H1 (cell line): Measurements from ENCODE around the gene ATP6V0D1. TPM values are rescaled to one million over a fixed set of nuclear protein-coding genes. Genes with fewer than 3 reads are reported as not detected.

Source experiments
- CTCF ChIA-PET: fragments of 300-600 bp; sonication (Branson Sonifier 250); formaldehyde crosslinking; loops from one replicate; lab custom pipeline; 2021; ENCODE audit not compliant: partially characterized antibody; lab: Charles Lee
- POLR2A ChIA-PET: fragments of 300-600 bp; sonication (Branson Sonifier 250); formaldehyde crosslinking; loops from one replicate; lab custom pipeline; 2021; ENCODE audit warnings: inconsistent platforms; ENCODE audit not compliant: partially characterized antibody; lab: Charles Lee
- DNase-seq, 2 experiments: peaks; one replicate each; pipeline versions ENCODE4 v3.0.0 to v3.0.0-alpha.2; 2010 to 2022; ENCODE audit warnings: low spot score in 2 of 2, low read depth in 1 of 2, mixed read lengths in 1 of 2
- FAIRE-seq: peaks from 2 replicates; lab custom pipeline; 2011; peaks lifted over from hg19 to GRCh38; lab: Jason Lieb, UNC
- H2AFZ ChIP-seq: 2 replicates; pipeline ENCODE4 v1.8.1; 2012; ENCODE audit warnings: low read length, inconsistent platforms
- H2AK5ac ChIP-seq: 2 replicates; pipeline ENCODE4 v1.6.1; 2013; ENCODE audit warnings: low read depth, low read length
- H2BK120ac ChIP-seq: replicated peaks from 2 replicates; pipeline ENCODE3; 2013; ENCODE audit warnings: low read depth, low read length, inconsistent platforms
- H2BK12ac ChIP-seq: 2 replicates; pipeline ENCODE4 v1.6.1; 2013; ENCODE audit warnings: low read depth, low read length
- H2BK15ac ChIP-seq: 2 replicates; pipeline ENCODE4 v1.6.1; 2013; ENCODE audit warnings: low read length
- H2BK20ac ChIP-seq: 2 replicates; pipeline ENCODE4 v1.6.1; 2013; ENCODE audit warnings: low read length
- H2BK5ac ChIP-seq: 2 replicates; pipeline ENCODE4 v1.6.1; 2013; ENCODE audit warnings: low read depth, low read length
- H3K14ac ChIP-seq: 2 replicates; pipeline ENCODE4 v1.6.1; 2013; ENCODE audit warnings: inconsistent platforms; ENCODE audit not compliant: insufficient read length
- H3K18ac ChIP-seq: 2 replicates; pipeline ENCODE4 v1.6.1; 2013; ENCODE audit warnings: low read length; ENCODE audit errors: extremely low read depth
- H3K23ac ChIP-seq: 2 replicates; pipeline ENCODE4 v1.6.1; 2013; ENCODE audit warnings: inconsistent platforms; ENCODE audit not compliant: insufficient read length
- H3K23me2 ChIP-seq: 2 replicates; pipeline ENCODE4 v1.6.1; 2013; ENCODE audit warnings: low read depth, low read length
- H3K27ac ChIP-seq: 2 replicates; pipeline ENCODE4 v1.6.1; 2011; ENCODE audit warnings: low read depth, low read length, inconsistent platforms
- H3K27me3 ChIP-seq, 4 experiments: replicated peaks in 1 of 4; 1 replicate in 1 of 4; 2 replicates in 3 of 4; pipeline versions ENCODE4 v1.6.1 to v1.8.1; 2011 to 2013; ENCODE audit warnings: low read length in 3 of 4, mild to moderate bottlenecking in 3 of 4, inconsistent platforms in 2 of 4, mixed read lengths in 2 of 4, moderate library complexity in 1 of 4; ENCODE audit not compliant: control insufficient read depth in 3 of 4, insufficient read depth in 3 of 4; ENCODE audit errors: extremely low read depth in 1 of 4
- H3K36me3 ChIP-seq, 4 experiments: 2 replicates each; pipeline versions ENCODE4 v1.6.1 to v1.8.1; 2011 to 2013; ENCODE audit warnings: mild to moderate bottlenecking in 4 of 4, low read length in 3 of 4, moderate library complexity in 2 of 4, control low read depth in 1 of 4, inconsistent platforms in 1 of 4; ENCODE audit not compliant: insufficient read depth in 4 of 4, control insufficient read depth in 2 of 4
- H3K4ac ChIP-seq: replicated peaks from 2 replicates; pipeline ENCODE3; 2013; ENCODE audit warnings: low read length, low read depth, mixed read lengths, inconsistent platforms; ENCODE audit not compliant: insufficient read length
- H3K4me1 ChIP-seq, 4 experiments: replicated peaks in 1 of 4; 1 replicate in 1 of 4; 2 replicates in 3 of 4; pipeline versions ENCODE4 v1.6.1 to v1.8.1; 2011 to 2013; ENCODE audit warnings: low read length in 3 of 4, inconsistent platforms in 2 of 4, mixed read lengths in 1 of 4; ENCODE audit not compliant: insufficient read depth in 4 of 4, control insufficient read depth in 3 of 4
- H3K4me2 ChIP-seq, 2 experiments: 2 replicates each; pipeline versions ENCODE4 v1.6.1 to v1.8.1; 2011 to 2013; ENCODE audit warnings: low read depth in 2 of 2, low read length in 2 of 2, control low read depth in 1 of 2, inconsistent platforms in 1 of 2, mild to moderate bottlenecking in 1 of 2; ENCODE audit not compliant: insufficient read depth in 1 of 2
- H3K4me3 ChIP-seq, 4 experiments: fragments of 200-600, 300-600 bp in 1 of 4; sonication (generic), shearing (Covaris generic), sonication (Bioruptor Twin) in 1 of 4; 2 replicates each; pipeline versions ENCODE4 v1.5.1 to v1.8.1; 2011 to 2016; ENCODE audit warnings: low read length in 4 of 4, low read depth in 3 of 4, control low read depth in 2 of 4, inconsistent platforms in 2 of 4, mild to moderate bottlenecking in 2 of 4, mixed read lengths in 1 of 4, moderate library complexity in 1 of 4; ENCODE audit not compliant: insufficient read depth in 2 of 4; ENCODE audit errors: extremely low read depth in 1 of 4
- H3K56ac ChIP-seq: replicated peaks from 2 replicates; pipeline ENCODE3; 2013; ENCODE audit warnings: low read depth, mild to moderate bottlenecking, mixed read lengths, low read length, inconsistent platforms; ENCODE audit not compliant: insufficient read length
- H3K79me1 ChIP-seq: 2 replicates; pipeline ENCODE4 v1.6.1; 2013; ENCODE audit warnings: low read depth, low read length, control low read depth
- H3K79me2 ChIP-seq, 2 experiments: 2 replicates each; pipeline versions ENCODE4 v1.6.1 to v1.8.1; 2012 to 2013; ENCODE audit warnings: low read length in 2 of 2, mild to moderate bottlenecking in 2 of 2, inconsistent platforms in 1 of 2; ENCODE audit not compliant: insufficient read depth in 2 of 2, control insufficient read depth in 1 of 2
- H3K9ac ChIP-seq, 4 experiments: replicated peaks in 1 of 4; 1 replicate in 1 of 4; 2 replicates in 3 of 4; pipeline versions ENCODE4 v1.6.1 to v1.8.1; 2011 to 2013; ENCODE audit warnings: low read depth in 3 of 4, low read length in 3 of 4, control low read depth in 2 of 4, mild to moderate bottlenecking in 2 of 4, moderate library complexity in 2 of 4, inconsistent platforms in 1 of 4; ENCODE audit errors: extremely low read depth in 1 of 4
- H3K9me3 ChIP-seq, 2 experiments: 2 replicates each; pipeline versions ENCODE4 v1.6.1 to v1.8.1; 2012 to 2013; ENCODE audit warnings: mild to moderate bottlenecking in 2 of 2, moderate library complexity in 2 of 2, control low read depth in 1 of 2, inconsistent platforms in 1 of 2, low read depth in 1 of 2, low read length in 1 of 2, mixed read lengths in 1 of 2; ENCODE audit not compliant: insufficient read depth in 2 of 2
- H4K20me1 ChIP-seq, 2 experiments: replicated peaks in 1 of 2; 2 replicates each; pipeline versions ENCODE3 to v1.8.1; 2011 to 2013; ENCODE audit warnings: inconsistent platforms in 2 of 2, low read length in 2 of 2, mild to moderate bottlenecking in 1 of 2; ENCODE audit not compliant: insufficient read depth in 2 of 2, control insufficient read depth in 1 of 2
- H4K5ac ChIP-seq: 2 replicates; pipeline ENCODE4 v1.6.1; 2013; ENCODE audit warnings: low read length, low read depth, mixed read lengths, inconsistent platforms; ENCODE audit not compliant: insufficient read length
- H4K8ac ChIP-seq: 2 replicates; pipeline ENCODE4 v1.8.0; 2013; ENCODE audit warnings: mild to moderate bottlenecking, moderate library complexity, low read length, inconsistent platforms; ENCODE audit not compliant: insufficient read depth; ENCODE audit errors: extremely low read depth
- H4K91ac ChIP-seq: replicated peaks from 2 replicates; pipeline ENCODE3; 2013; ENCODE audit warnings: low read length, mixed read lengths, inconsistent platforms; ENCODE audit not compliant: insufficient read length
- CBX5 ChIP-seq: fragments of 300-800, 300-1000 bp; sonication (generic); IDR thresholded peaks from 2 replicates; pipeline ENCODE4 v1.7.1; 2016; ENCODE audit warnings: antibody characterized with exemption, low read length, low read depth
- CHD2 ChIP-seq: IDR thresholded peaks from 2 replicates; pipeline ENCODE4 v1.6.1; 2012; ENCODE audit warnings: low read length, improper control_type of control experiment
- CTBP2 ChIP-seq: IDR thresholded peaks from 2 replicates; pipeline ENCODE4 v1.7.0; 2011; ENCODE audit warnings: borderline replicate concordance, mild to moderate bottlenecking, moderate library complexity, mixed read lengths, low read length; ENCODE audit not compliant: insufficient read depth, insufficient read length
- E2F6 ChIP-seq: IDR thresholded peaks from 2 replicates; pipeline ENCODE4 v1.6.1; 2012; ENCODE audit warnings: inconsistent platforms
- HDAC6 ChIP-seq: IDR thresholded peaks from one replicate; pipeline ENCODE4 v1.7.1; 2012; ENCODE audit warnings: low read depth, mild to moderate bottlenecking, inconsistent platforms, low read length, moderate library complexity
- JUN ChIP-seq: IDR thresholded peaks from 2 replicates; pipeline ENCODE4 v1.6.1; 2011; ENCODE audit warnings: low read depth, mild to moderate bottlenecking, improper control_type of control experiment, low read length
- JUND ChIP-seq: IDR thresholded peaks from 2 replicates; pipeline ENCODE4 v1.6.1; 2011; ENCODE audit warnings: mild to moderate bottlenecking, improper control_type of control experiment, low read length
- MAFK ChIP-seq: IDR thresholded peaks from 2 replicates; pipeline ENCODE4 v1.6.1; 2012; ENCODE audit warnings: low read depth, mild to moderate bottlenecking, improper control_type of control experiment, low read length
- NRF1 ChIP-seq: IDR thresholded peaks from 2 replicates; pipeline ENCODE4 v1.6.1; 2011; ENCODE audit warnings: mild to moderate bottlenecking, low read depth, low read length, improper control_type of control experiment
- RBBP5 ChIP-seq: IDR thresholded peaks from 2 replicates; pipeline ENCODE4 v1.7.1; 2012; ENCODE audit warnings: low read depth, mild to moderate bottlenecking, inconsistent platforms, low read length, moderate library complexity, borderline replicate concordance
- SIRT6 ChIP-seq: IDR thresholded peaks from one replicate; pipeline ENCODE4 v1.7.1; 2012; ENCODE audit warnings: low read length, inconsistent platforms
- WGBS, 2 experiments: shearing (Covaris generic) in 1 of 2; methylation state at CpG; one replicate each; pipeline versions ENCODE4 v1.1.6 to v1.1.7; 2013 to 2015; ENCODE audit warnings: low lambda C conversion rate in 2 of 2, mixed read lengths in 2 of 2, inconsistent platforms in 1 of 2, low coverage in 1 of 2, missing lambda C conversion rate in 1 of 2; ENCODE audit not compliant: insufficient replicate concordance in 2 of 2, insufficient coverage in 1 of 2, insufficient read length in 1 of 2; ENCODE audit errors: extremely low coverage in 1 of 2, missing lambda C conversion rate in 1 of 2; 5-methylcytosine and 5-hydroxymethylcytosine counted together
- polyA plus RNA-seq, 7 experiments: library from polyadenylated mRNA; depleted of rRNA in 3 of 7; stranded (reverse) in 5 of 7; unstranded in 2 of 7; fragments of >200 nt in 5 of 7; fragments of 200-250 nt in 2 of 7; gene quantifications; 1 replicate in 5 of 7; 2 replicates in 1 of 7; 4 replicates in 1 of 7; pipeline versions ENCODE4 v1.2.1 to v1.2.3, GENCODE V29; 2011 to 2013; ENCODE audit warnings: missing spikeins in 2 of 7, mixed read lengths in 2 of 7
- total RNA-seq: library from RNA; stranded (reverse); fragmentation: NEBNext Ultra II Directional; extraction: Animal tissue kit (Norgen Biotek cat#: 25700); gene quantifications from 2 replicates; pipeline ENCODE4 v1.2.1, GENCODE V29; 2021

ATP6V0D1 gene
- total and polyA plus RNA-seq, 2 of the 8 experiments (the other 6 are each of a cell fraction or from before 2014, with no cell fraction given) = 47.3 to 134 TPM

- Histone ChIP-seq H3K4me1 (no peaks in the 10 kb centered on the region), H2BK15ac (no peak overlapping the region), H3K79me1 (no peaks in the 10 kb centered on the region; the same call in 1 of the 2 replicates), H2AFZ (no peak overlapping the region), H3K23ac (no peak overlapping the region), H3K27me3 (no peaks in the 10 kb centered on the region), H3K4me3 (no peak overlapping the region), H2BK120ac (no peak overlapping the region), H3K23me2 (no peaks in the 10 kb centered on the region), H3K14ac (no peak overlapping the region), H4K91ac (no peak overlapping the region), H3K79me2 (no peaks in the 10 kb centered on the region), H3K4ac (no peak overlapping the region), H3K27ac (no peak overlapping the region), H2BK12ac (no peak overlapping the region), H2BK20ac (no peak overlapping the region), H2BK5ac (no peak overlapping the region), H3K9ac (0 out of 7 replicates have a peak overlapping the region, but pooled peaks of 1 of the 4 experiments have one; percentile 10), H4K8ac (no peak overlapping the region), H3K9me3 (peaks cover 0 to 4% of the 10 kb centered on the region in 2 experiments; a peak in 1 of 4 replicates), H4K5ac (no peak overlapping the region), H3K4me2 (no peak overlapping the region), H4K20me1 (peaks cover 2 to 6% of the 10 kb centered on the region in 2 experiments), H3K56ac (no peak overlapping the region), H3K36me3 (peaks cover 0 to 5% (median 0%) of the 10 kb centered on the region in 4 experiments; a peak in 1 of 8 replicates), H2AK5ac (no peak overlapping the region), H3K18ac (no peak overlapping the region)
- FAIRE-seq (no peak), DNase-seq (no peak)
- ChIA-PET CTCF (interaction anchor here (0.6 to 28.6 kb wide), 11 partner anchors 3 to 367 kb away, joined by 3 to 683 read pairs (median 3); partner anchors contain the start of genes ATP6V0D1 and HSD11B2), POLR2A (interaction anchor here (1.6 kb wide), 1 partner anchor 29 kb away, joined by 3 read pairs; the partner anchor contains the start of gene ATP6V0D1)
- WGBS, 2 experiments = 86% methylated on average over 2 of the region's 2 CpGs; no CpG with 5 or more reads in 1 of the 2 experiments
- no peak for TF ChIP-seq CHD2
- TF ChIP-seq RBBP5 = no peak
- no peak for TF ChIP-seq JUN
- no peak for TF ChIP-seq NRF1
- no peak for TF ChIP-seq E2F6
- no peak for TF ChIP-seq SIRT6
- TF ChIP-seq CBX5 = no peak
- TF ChIP-seq CTBP2 = no peak
- TF ChIP-seq HDAC6 = no peak
- no peak for TF ChIP-seq MAFK
- no peak for TF ChIP-seq JUND
Measured at GRCh38 chr16:67451704-67452435, 29.1 kb downstream of the ATP6V0D1 start.
